ENCODE data around the gene CPLANE2. TPM values are rescaled to one million over a fixed set of nuclear protein-coding genes. Genes with fewer than 3 reads are reported as not detected.
"Not testable (repeated sequence)": the region's sequence is repeated elsewhere in the genome, so short reads cannot be mapped to it uniquely, and the experiment has no call there.

CPLANE2 gene
- polyA plus RNA-seq, 6 donors from 2014 or later, result 2.3 to 6.3 (median 3.7) TPM

GRCh38 chr1:16257556-16257955 lies 20.6 kb upstream of the CPLANE2 start:
- not testable (repeated sequence) for H3K36me3 Mint-ChIP-seq; H3K4me3 Mint-ChIP-seq; DNase-seq; H3K9me3 Mint-ChIP-seq; H3K27me3 Mint-ChIP-seq; ATAC-seq (ENCODE audit: low read depth in 2 of 2)
- Mint-ChIP-seq H3K4me1 (peaks cover 0 to 11% (median 2%) of the 10 kb centered on the region in 3 donors), H3K27ac (peak overlapping the region in 1 of 6 donors; percentile 39)

GRCh38 chr1:16256478-16256877 lies 19.5 kb upstream of the CPLANE2 start:
- Mint-ChIP-seq H3K9me3 (no peaks in the 10 kb centered on the region), H3K36me3 (peaks cover 0 to 8% of the 10 kb centered on the region in 2 donors), H3K4me1 (peaks cover 0 to 10% (median 2%) of the 10 kb centered on the region in 3 donors), H3K27me3 (no peaks in the 10 kb centered on the region), H3K27ac (peak overlapping the region in 3 of 6 donors; percentile 20 to 66 (median 39)), H3K4me3 (no peak overlapping the region)
- ATAC-seq (ENCODE audit: low read depth in 2 of 2) (no peak), DNase-seq (no peak)

- Mint-ChIP-seq H3K4me1 (peaks cover 6 to 12% (median 10%) of the 10 kb centered on the region in 3 donors), H3K36me3 (peaks cover 0 to 8% of the 10 kb centered on the region in 2 donors), H3K27me3 (no peaks in the 10 kb centered on the region)
Observed at GRCh38 chr1:16254263-16254928, 17.4 kb upstream of the CPLANE2 start.

GRCh38 chr1:16253332-16253922 lies 16.4 kb upstream of the CPLANE2 start:
- ATAC-seq (ENCODE audit: low read depth in 2 of 2) (no peak), DNase-seq (no peak)
- H3K27me3 Mint-ChIP-seq, result no peaks in the 10 kb centered on the region
- H3K4me3 Mint-ChIP-seq, result no peak overlapping the region
- no peaks in the 10 kb centered on the region for H3K9me3 Mint-ChIP-seq
- H3K36me3 Mint-ChIP-seq, result peaks cover 0 to 8% of the 10 kb centered on the region in 2 donors
- H3K4me1 Mint-ChIP-seq, result peaks cover 15 to 22% (median 18%) of the 10 kb centered on the region in 3 donors
- no peak overlapping the region for H3K27ac Mint-ChIP-seq

More at GRCh38 chr1:16254263-16254928, 17.4 kb upstream of the CPLANE2 start:
- DNase-seq, result no peak
- peak overlapping the region in 4 of 6 donors; percentile 6 to 82 (median 50) for H3K27ac Mint-ChIP-seq
- H3K9me3 Mint-ChIP-seq, result no peaks in the 10 kb centered on the region
- no peak for ATAC-seq (ENCODE audit: low read depth in 2 of 2)
- H3K4me3 Mint-ChIP-seq, result no peak overlapping the region

- H3K27ac Mint-ChIP-seq, result peak overlapping the region in 1 of 6 donors; percentile 32
- H3K36me3 Mint-ChIP-seq, result peaks cover 0 to 8% of the 10 kb centered on the region in 2 donors
- no peak for DNase-seq
Observed at GRCh38 chr1:16252912-16253311, 15.9 kb upstream of the CPLANE2 start.

GRCh38 chr1:16251381-16251780 lies 14.4 kb upstream of the CPLANE2 start:
- DNase-seq (no peak), ATAC-seq (ENCODE audit: low read depth in 2 of 2) (no peak)
- peaks cover 17 to 19% (median 18%) of the 10 kb centered on the region in 3 donors for H3K4me1 Mint-ChIP-seq
- H3K36me3 Mint-ChIP-seq, result peaks cover 0 to 8% of the 10 kb centered on the region in 2 donors
- no peaks in the 10 kb centered on the region for H3K9me3 Mint-ChIP-seq
- no peak overlapping the region for H3K4me3 Mint-ChIP-seq
- H3K27me3 Mint-ChIP-seq, result no peaks in the 10 kb centered on the region
- H3K27ac Mint-ChIP-seq, result no peak overlapping the region

More at GRCh38 chr1:16252912-16253311, 15.9 kb upstream of the CPLANE2 start:
- H3K4me1 Mint-ChIP-seq, result peaks cover 17 to 22% (median 19%) of the 10 kb centered on the region in 3 donors
- ATAC-seq (ENCODE audit: low read depth in 2 of 2), result no peak
- H3K4me3 Mint-ChIP-seq, result no peak overlapping the region
- H3K9me3 Mint-ChIP-seq, result no peaks in the 10 kb centered on the region
- H3K27me3 Mint-ChIP-seq, result no peaks in the 10 kb centered on the region

- H3K36me3 Mint-ChIP-seq, result peaks cover 0 to 8% of the 10 kb centered on the region in 2 donors
- H3K4me3 Mint-ChIP-seq, result no peak overlapping the region
- H3K4me1 Mint-ChIP-seq, result peaks cover 17 to 19% (median 17%) of the 10 kb centered on the region in 3 donors
- H3K27me3 Mint-ChIP-seq, result no peaks in the 10 kb centered on the region
- H3K27ac Mint-ChIP-seq, result peak overlapping the region in 2 of 6 donors; percentile 7 to 39
- DNase-seq (no peak), ATAC-seq (ENCODE audit: low read depth in 2 of 2) (no peak)
- no peaks in the 10 kb centered on the region for H3K9me3 Mint-ChIP-seq
Observed at GRCh38 chr1:16250524-16251251, 13.7 kb upstream of the CPLANE2 start.

- Mint-ChIP-seq H3K27ac (peak overlapping the region; percentile 1 to 92 (median 82)), H3K4me1 (peaks cover 17 to 19% (median 18%) of the 10 kb centered on the region in 3 donors), H3K36me3 (peaks cover 0 to 8% of the 10 kb centered on the region in 2 donors), H3K4me3 (no peak overlapping the region), H3K9me3 (no peaks in the 10 kb centered on the region), H3K27me3 (no peaks in the 10 kb centered on the region)
- no peak for DNase-seq
- ATAC-seq (ENCODE audit: low read depth in 2 of 2), result no peak
Observed at GRCh38 chr1:16249596-16250241, 12.7 kb upstream of the CPLANE2 start.

- H3K9me3 Mint-ChIP-seq, result no peaks in the 10 kb centered on the region
- peaks cover 17 to 26% (median 25%) of the 10 kb centered on the region in 3 donors for H3K4me1 Mint-ChIP-seq
- DNase-seq, result peak; percentile 21
Observed at GRCh38 chr1:16248603-16249516, 11.9 kb upstream of the CPLANE2 start.

GRCh38 chr1:16248007-16248436 lies 11.0 kb upstream of the CPLANE2 start:
- Mint-ChIP-seq H3K27me3 (no peaks in the 10 kb centered on the region), H3K4me1 (peaks cover 17 to 28% (median 25%) of the 10 kb centered on the region in 3 donors), H3K9me3 (no peaks in the 10 kb centered on the region), H3K27ac (peak overlapping the region in 3 of 6 donors; percentile 15 to 81 (median 63)), H3K36me3 (peaks cover 0 to 8% of the 10 kb centered on the region in 2 donors), H3K4me3 (no peak overlapping the region)
- DNase-seq (no peak), ATAC-seq (ENCODE audit: low read depth in 2 of 2) (no peak)

More at GRCh38 chr1:16248603-16249516, 11.9 kb upstream of the CPLANE2 start:
- H3K27me3 Mint-ChIP-seq, result no peaks in the 10 kb centered on the region
- H3K36me3 Mint-ChIP-seq, result peaks cover 0 to 8% of the 10 kb centered on the region in 2 donors
- peak overlapping the region in 2 of 8 donors; percentile 16 to 85 for H3K4me3 Mint-ChIP-seq
- H3K27ac Mint-ChIP-seq, result peak overlapping the region in 5 of 6 donors; percentile 10 to 92 (median 57)
- ATAC-seq (ENCODE audit: low read depth in 2 of 2), result peak; percentile 85 to 86

GRCh38 chr1:16247441-16247840 lies 10.5 kb upstream of the CPLANE2 start:
- no peak for ATAC-seq (ENCODE audit: low read depth in 2 of 2)
- no peak overlapping the region for H3K4me3 Mint-ChIP-seq
- H3K9me3 Mint-ChIP-seq, result no peaks in the 10 kb centered on the region
- H3K36me3 Mint-ChIP-seq, result peaks cover 0 to 7% of the 10 kb centered on the region in 2 donors
- DNase-seq, result no peak
- H3K4me1 Mint-ChIP-seq, result peaks cover 17 to 28% (median 25%) of the 10 kb centered on the region in 3 donors
- H3K27ac Mint-ChIP-seq, result peak overlapping the region in 3 of 6 donors; percentile 63 to 81 (median 72)
- H3K27me3 Mint-ChIP-seq, result no peaks in the 10 kb centered on the region

GRCh38 chr1:16246961-16247360 lies 10.0 kb upstream of the CPLANE2 start:
- ATAC-seq (ENCODE audit: low read depth in 2 of 2) (no peak), DNase-seq (no peak)
- no peak overlapping the region for H3K4me3 Mint-ChIP-seq
- peaks cover 0 to 2% of the 10 kb centered on the region in 2 donors for H3K36me3 Mint-ChIP-seq
- peak overlapping the region in 3 of 6 donors; percentile 34 to 72 (median 59) for H3K27ac Mint-ChIP-seq
- H3K9me3 Mint-ChIP-seq, result no peaks in the 10 kb centered on the region
- H3K27me3 Mint-ChIP-seq, result no peaks in the 10 kb centered on the region
- peaks cover 17 to 28% (median 25%) of the 10 kb centered on the region in 3 donors for H3K4me1 Mint-ChIP-seq
